Activated CD8-positive, alpha-beta memory T cell treated with anti-CD3 and anti-CD28 coated beads for 4 hours (primary cell): ENCODE data around the gene SDC1.
"Not testable (repeated sequence)": the region's sequence is repeated elsewhere in the genome, so short reads cannot be mapped to it uniquely, and the experiment has no call there.

ENCODE experiments used
- DNase-seq, 2 donors: peaks; one replicate each; pipeline ENCODE4 v3.0.0-alpha.2; 2020; ENCODE audit warnings: low read depth in 2 of 2

Gene SDC1

DNA sequence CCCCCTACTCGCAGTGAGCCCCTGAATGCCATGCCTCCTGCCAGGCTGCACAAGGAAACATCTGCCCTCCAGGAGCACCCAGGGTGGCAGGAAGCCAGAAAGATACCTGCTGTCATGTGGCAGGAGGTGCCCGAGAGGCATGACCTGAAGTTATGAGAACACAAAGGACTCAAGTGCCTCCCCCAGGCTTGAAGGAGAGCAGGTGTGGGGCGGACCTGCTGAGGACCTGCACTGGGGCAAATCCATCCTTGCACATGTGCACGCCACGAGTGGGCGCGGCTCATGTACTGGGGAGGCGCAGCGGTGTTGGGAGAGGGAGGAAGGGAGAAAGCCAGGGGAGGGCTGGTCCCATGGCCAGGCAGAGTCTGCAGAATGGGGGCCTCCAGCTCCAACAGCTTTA, 26.9 kb downstream of the SDC1 start:
- no peak for DNase-seq

DNA sequence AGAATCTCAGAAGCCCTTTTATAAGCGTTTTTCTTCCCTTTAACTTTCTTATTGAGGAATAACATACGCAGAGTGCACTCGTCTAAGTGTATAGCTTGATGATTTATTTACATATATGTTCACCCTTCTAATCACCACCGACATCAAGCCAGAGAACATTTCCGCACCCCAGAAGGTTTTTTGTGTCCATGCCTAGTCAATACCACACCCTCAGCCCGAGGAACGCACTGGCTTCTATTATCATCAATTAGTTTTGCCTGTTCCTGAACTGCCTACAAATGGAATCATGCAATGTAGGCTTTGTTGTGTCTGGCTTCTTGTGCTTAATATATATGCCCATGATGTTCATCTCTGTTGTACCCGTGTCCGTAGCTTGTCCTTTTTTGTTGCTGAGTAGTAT, 27.7 kb downstream of the SDC1 start:
- no peak for DNase-seq

DNA sequence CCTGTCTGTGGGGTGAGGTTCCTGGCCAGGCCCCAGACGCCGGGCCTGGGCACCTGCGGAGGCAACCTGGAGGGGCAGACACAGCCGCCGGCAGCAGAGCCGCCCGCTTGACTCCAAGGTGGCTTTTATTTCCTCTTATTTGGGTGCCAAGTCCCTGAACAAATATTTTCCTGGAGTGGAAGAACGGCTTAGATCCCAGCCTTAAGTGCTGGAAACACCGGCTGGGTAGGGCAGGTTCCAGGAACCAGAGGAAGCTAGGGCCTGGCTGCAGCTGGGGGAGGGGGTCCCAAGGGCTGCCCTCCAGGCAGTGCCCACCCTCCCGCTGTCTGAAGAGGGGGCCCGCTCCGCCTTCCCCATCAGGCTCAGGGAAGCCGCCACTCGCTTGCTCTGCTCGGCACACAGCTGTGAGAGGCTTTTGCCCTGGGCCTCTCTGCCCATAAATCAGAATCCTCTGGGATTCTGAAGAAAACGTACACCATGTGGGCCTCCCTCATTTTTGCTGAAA, 28.2 kb downstream of the SDC1 start:
- no peak for DNase-seq

DNA sequence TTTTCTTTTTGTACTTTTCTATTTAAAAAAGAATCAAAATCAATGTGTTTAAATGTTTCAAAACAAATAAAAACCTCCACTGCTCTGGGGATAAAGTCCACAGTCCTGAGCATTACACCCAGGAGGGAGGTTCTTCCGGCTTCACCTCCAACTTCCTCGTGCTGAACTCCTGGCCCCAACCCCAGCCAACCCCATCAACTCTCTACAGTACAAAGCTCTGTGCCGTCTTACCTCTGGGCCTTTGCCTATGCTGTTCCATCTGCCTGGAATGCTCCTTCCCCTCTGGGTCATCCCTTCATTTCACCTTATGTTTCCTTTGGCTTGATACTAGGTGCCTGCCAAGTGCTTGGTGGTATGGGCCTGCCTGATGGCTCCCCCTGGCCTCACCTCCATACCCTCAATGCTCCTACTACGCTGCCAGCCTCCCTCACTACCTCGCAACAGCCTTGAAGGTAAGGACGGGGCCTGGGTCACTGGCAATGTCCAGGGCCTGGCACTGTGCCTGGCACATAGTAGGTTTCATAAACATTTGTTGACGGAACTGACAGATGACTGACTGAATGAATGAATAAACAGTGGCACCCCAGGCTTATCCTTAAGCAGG, 28.8 kb downstream of the SDC1 start:
- no peak for DNase-seq

DNA sequence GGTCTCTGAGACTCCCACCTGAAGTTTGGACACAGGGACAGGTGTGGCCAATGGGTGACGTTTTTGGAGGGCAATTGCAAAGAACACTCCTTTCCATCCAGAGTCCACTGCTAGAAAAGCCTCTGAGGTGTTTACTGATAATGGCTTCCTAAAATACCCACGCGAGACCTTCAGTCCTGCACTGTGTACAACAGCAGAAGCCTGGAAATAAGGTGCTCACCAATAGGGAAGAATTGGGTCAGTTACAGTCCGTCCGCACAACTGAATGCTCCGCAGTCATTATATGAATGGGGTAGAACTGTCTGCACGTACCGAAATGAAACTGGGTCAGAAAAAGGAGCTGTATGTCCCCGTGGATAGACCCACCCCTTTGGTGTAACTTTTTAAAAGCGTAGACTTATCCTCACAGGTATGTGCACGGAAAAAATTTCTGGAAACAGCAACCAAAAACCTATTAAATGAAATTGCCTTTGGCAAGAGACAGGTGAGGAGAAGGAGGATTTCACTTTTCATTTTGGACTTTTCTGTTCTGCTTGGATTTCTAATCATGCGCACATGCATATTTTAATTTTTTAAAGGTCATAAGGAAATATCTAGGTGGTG, 29.4 kb downstream of the SDC1 start:
- no peak for DNase-seq

DNA sequence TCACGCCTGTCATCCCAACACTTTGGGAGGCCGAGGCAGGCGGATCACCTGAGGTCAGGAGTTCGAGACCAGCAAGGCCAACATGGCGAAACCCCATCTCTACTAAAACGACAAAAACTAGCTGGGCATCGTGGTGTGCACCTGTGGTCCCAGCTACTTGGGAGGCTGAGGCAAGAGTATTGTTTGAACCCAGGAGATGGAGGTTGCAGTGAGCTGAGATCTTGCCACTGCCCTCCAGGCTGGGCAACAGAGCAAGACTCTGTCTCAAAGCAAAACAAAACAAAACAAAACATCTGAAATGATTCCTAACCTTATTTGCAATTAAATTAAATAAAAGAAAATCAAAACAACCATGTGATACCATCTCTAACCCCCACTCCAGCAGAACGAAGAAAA, 29.9 kb downstream of the SDC1 start:
- DNase-seq: not testable (repeated sequence)

DNA sequence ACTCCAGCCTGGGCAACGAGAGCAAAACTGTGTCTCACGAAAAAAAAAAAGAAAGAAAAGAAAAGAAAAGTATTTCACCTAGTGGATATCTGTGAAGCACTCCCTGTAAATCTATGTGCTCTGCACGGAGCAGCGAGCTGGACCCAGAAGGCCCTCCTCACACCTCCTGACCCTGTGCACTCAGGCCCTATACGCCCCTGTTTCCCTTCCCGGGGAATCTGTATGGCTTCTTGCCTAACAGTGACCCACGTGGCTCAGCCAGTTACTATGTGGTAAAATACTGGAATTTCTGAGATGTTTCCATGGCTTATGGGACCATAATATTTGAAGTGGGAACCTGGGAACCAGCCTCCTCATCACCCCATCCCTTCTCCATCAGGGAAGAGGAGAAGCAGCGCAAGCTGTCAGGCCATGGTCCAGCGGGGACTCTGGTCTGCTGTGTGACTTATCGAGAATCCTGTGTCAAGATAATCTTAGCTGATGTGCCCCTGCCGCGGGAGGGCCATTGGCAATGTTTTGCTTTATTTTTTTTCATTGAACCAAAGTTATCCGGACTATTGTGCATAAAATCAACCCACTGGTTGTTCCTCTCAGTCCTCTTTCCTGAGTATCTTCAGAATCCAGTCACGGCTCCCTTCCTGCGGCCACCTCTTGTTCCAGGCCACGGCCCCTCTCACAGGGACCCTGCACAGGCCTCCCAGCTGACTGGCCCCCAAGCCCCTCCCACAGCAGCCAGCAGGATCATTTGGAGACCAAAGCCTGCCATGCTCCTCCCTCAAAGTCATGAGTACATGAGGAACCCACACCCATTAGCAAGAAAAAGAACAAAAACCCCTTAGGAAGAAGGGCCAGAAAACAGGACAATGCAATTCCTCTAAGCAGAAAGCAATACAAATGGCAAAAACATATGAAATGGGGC, 30.6 kb downstream of the SDC1 start:
- no peak for DNase-seq

DNA sequence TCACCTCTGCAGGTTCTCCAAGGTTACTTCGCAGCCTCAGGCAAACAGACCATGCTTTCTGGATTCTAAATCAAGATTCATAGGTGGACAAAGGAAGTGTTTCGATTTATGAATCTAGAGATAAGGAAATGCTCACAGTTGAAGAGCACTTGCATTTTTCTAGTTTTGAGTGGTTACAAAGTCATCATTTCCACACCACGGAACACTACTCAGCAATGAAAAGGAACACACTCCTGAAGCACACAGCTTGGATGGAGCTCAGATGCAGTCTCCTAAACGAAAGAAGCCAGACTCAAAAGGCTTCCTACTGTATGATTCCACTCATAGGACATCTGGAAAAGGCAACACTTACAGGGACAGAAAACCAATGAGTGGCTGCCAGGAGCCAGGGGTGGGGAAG, 31.7 kb downstream of the SDC1 start:
- no peak for DNase-seq

DNA sequence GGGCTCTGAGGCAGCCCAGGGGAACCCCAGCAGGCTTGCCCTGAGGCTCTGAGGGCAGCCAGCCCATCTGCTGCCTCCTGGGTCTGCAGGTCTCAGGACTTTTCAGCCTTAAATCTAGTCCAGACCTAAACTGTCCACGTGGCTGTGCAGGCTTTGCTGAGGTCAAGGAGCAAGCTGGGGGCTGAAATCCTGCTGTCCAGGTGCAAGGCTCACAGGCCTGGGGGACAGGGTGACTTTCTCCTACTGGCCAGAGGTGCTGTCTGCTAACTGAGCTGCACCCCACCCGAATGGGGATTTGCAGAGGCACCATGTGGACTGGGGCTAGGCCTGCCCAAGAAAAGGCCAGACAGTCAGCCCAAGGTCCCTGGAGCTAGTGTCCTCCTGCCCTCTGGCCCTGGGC, 32.1 kb downstream of the SDC1 start:
- no peak for DNase-seq

DNA sequence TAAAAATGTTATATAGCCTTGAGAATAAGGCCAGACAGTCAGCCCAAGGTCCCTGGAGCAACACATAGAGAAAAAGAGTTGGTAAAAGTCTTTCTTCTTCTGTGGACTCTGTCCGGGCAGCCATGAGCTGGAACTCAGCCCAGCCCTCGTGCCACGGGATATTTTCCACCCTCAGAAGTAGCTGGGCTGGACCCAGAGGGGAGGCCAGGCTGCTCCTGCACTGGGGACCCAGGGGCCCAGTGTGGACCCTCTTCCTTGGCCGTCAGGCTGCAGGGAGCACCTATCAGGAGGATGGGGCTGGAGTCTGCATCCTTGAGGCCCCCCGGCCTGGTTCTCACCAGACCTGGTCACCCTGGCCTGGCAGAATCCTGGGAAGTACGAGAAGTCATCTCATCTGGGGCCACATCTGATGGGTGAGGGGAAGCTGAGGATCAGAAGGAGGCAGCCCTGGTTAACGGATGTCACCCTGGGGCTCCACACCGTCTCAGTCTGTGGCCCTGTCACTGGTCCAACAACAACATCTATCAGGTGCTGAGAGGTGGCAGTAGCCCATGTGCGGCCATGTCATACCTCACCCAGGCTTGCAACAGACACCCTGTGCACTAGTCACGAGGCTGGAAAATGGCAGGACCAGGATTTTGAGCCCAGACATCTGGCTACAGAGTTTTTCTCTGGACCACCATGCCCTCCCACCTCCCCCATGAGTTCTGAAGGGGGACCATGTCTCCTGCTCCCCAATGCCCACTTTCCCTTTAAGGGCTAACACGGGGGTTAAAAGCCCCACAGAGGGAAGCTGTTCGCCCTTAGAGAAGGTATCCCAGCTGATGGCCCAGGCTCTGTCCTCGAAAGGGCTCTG, 33.0 kb downstream of the SDC1 start:
- no peak for DNase-seq

DNA sequence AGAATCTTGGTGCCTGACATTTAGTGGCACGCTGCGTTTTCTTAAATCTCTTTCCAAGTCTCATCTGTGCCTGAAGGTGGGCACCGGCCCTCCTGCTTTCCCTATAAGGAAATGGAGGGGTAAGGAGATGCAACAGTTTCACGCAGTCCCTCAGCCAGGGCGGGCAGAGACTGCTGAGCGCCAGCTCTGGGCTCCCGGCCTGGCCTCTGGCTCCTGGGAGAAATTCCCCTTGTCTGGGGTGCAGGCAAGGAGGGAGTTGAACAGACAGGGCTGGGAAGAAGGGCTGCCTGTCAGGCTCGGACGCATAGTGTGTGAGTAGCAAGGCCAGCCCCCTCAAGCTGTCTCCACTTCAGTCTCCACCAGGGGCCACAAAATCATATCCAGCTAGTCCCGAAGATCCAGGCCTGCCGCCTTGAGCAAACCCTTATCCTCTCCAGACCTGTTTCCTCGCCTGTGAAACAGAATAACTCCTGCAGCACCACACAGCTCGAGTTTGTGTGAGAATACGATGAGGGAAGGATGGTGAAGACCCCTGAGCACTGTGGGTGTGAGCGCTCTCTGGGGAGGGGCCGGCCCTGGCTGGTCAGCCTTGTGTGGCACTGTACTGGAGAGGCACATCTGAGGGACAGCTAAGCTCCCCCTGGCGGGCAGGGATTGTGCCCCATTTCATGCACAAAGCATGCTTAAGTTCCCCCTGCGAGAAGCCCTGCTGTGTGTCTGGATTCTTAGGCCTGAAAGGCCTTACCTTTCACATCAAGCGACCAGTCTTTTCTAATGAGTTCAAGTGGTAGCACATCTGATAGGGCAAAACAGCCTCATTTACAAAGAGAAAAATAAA, 33.8 kb downstream of the SDC1 start:
- DNase-seq: no peak

DNA sequence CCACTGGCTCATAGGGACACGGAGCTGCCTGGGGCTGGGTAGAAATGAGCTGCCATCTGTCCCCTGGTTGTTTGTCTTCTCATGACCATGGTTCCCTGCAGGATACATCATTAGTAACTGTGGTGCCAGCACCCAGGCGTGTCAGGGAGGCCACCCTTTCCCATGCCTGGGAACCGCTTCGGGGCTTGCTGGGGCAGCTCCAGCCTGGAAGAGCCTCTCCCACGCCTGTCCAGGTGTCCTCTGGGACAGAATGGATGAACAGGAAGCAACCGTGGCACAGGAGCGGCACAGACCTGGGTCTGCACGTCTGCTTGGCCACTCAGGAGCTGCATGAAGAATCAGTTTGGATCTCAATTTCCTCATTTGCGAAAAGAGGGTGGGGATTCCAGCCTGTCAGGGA, 34.8 kb downstream of the SDC1 start:
- no peak for DNase-seq

DNA sequence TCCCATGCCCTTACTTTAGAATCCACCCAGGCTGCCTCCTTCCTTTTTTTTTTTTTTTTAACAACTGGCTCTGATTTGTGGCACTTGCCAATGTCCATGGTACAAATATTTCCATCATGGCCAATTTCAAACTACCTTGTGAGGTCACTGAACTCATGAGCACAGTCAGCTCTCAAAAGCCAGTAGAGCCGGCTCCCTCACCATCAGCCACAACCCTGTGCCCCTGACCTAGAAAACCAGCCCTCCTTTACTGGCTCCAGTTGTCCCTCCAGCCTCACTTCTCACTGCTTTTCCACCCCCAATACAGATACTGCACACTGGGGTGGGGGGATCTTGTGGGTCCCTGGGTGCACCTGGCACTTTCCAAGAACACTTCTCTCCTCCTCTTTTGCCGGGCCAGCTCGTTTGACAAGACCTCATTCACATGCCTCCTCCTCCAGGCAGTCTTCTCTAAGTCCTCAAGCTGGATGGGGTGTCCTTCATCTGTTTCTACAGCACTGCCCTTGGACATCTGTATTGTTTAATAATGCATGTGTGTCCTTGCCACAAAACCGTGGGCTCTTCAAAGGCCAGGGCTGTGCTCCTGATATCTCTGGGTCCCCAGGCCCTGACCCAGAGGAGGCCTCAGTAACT, 35.5 kb downstream of the SDC1 start:
- DNase-seq: no peak

DNA sequence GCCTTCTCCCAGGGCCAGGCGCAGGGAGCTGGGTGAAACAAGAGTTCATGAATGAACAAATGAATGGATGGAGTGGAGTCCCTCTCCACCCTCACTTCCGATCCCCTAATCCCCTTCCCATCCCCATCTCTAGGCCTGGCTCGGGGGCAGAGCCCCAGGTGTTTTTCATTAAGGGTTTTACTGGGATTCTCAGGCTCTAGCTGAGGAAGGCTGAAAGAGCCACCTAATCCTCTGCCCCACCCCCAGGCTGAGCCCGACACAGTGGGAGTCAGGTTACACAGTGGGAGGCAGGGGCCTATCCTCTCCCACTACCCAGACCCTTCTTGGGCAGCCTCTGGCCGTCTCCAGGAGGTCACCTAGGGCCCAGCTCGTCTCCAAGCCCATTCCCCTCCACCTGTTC, 36.1 kb downstream of the SDC1 start:
- DNase-seq: no peak

DNA sequence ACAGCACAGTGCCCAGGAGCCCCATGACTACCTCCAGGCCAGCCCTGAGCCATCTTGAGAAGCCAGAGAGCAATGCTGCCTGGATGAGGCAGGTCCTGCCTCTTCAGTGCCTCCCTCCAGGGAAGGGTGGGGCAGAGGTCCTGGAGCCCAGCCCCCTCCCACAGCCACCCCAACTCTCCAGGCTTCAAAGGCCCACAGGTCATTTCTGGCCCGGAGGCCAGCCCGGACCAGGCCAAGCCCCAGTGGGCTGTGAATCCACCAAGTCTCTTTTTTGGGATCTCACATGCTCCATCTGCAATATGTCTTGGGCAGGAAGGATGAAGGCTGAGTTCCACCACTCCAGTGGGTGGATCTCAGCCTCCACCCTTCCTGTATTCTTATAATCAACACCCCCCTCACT, 36.7 kb downstream of the SDC1 start:
- DNase-seq: no peak

DNA sequence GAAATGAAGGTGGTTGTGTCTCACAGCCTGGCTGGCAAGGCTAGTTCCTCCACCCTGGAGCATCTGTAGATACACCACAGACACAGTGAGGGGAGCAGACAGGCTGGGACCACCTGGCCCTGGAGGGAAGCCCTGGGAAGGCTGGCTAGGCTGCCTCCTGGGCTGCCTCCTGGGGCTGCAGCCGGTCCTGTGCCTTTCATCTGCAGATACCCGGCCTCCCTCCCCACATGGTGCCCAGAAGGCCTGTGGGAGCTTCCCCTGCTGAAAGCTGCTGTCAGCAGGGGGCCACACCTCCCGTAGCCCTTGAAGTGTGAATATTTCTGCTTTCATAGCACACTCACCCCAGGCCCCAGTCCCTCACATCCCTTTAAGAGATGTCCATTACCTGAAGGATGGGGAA, 37.6 kb downstream of the SDC1 start:
- no peak for DNase-seq

DNA sequence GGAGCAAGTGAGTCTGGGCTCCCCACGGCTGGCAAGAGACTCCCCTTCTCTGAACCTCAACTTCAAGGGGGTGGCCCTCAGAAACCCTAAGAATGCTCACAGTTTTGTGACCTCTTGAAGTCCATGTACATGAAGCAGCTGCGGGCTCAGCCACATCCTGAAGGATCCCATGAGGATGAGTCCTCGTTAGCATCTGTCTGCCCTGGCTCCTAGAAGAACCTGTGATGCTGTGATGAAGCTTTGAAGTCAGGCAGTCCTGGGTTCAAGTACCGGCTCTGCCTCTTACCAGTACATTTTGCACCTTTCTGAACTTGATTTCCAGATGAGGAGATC, 38.1 kb downstream of the SDC1 start:
- no peak for DNase-seq

DNA sequence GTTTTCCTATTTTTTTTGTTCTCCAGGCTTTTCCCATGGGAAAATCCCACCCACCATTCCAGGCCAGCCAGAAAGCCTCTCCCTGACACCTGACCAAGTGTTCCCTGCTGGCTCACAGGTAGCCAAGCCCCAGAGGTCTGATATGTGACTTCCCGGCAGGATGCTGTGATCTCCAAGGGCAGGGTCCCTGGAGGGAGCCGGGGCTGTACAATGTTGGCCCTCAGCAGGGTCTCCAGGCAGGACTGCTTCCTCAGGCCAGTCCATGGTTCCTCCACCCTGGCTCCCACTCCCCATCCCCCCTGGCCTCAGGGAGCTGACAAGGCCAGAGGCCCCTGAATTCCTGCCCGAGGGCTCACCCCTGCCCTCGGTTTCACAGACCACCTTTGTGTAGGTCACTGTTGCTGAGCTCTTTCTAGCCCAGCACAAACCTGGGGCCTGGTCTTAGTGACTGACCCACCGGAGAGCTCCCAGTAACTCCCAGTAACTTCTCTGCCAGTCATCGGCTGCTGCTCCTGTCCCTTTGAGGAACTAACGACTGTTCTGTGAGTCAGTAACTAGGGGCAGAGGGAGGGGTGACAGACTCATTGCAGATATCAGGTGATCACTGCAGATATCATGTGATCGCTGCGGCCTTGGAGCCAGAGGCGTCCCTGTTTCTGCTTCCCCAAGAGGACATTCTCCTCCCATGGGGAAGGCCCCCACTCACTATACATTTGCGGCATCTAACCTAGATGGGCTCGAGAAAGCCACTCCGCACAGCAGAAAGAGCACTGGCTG, 38.7 kb downstream of the SDC1 start:
- DNase-seq: no peak

DNA sequence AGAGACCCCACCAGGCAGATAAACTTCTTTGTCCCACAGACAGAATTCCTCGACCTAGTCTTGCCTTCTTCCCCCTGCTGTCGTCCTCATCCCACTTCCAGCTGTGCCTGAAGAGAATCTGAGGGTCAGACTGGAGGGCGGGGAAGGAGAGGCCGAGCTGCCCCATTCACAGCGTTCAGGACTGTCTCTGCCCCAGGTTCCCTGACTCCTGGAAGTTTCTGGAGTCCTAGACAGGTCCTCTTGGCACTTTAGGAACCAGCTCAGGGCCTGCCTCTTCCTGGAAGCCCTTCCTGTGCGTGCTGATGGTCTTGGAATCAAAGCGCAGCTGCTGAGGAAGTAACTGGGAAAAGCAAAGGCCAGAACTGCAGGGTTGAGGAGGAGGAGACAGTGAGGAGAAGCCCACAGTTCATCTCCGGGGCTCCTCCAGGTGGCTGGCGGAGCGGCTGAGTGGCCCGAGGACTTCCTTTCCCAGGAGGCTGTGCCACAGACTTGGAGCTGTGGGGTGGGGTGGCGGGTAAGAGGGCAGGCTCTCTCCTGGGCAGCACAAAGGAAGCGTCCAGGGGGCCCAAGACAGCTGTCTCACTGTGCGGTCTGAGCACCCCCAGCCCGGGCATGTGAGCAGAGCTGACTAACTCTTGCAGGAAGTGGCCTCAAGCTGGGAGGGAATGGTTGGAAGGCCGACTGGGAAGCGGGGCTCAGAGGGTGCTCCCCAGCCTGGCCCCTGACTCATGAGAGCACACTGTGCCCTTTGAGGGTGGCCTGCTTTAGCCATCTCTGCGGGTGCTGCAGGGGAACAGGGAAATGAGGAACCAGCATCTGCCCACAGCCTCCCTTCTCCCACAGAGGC, 39.5 kb downstream of the SDC1 start:
- no peak for DNase-seq
